CD4-positive, alpha-beta T cell treated with Interleukin-12 subunit alpha and Interleukin-12 subunit beta, for 1 hour (primary cell): ENCODE measurements around the gene IQSEC1.

Experiments used
- DNase-seq: peaks from one replicate; pipeline ENCODE4 v3.0.0-alpha.2; 2020

Gene IQSEC1

DNA sequence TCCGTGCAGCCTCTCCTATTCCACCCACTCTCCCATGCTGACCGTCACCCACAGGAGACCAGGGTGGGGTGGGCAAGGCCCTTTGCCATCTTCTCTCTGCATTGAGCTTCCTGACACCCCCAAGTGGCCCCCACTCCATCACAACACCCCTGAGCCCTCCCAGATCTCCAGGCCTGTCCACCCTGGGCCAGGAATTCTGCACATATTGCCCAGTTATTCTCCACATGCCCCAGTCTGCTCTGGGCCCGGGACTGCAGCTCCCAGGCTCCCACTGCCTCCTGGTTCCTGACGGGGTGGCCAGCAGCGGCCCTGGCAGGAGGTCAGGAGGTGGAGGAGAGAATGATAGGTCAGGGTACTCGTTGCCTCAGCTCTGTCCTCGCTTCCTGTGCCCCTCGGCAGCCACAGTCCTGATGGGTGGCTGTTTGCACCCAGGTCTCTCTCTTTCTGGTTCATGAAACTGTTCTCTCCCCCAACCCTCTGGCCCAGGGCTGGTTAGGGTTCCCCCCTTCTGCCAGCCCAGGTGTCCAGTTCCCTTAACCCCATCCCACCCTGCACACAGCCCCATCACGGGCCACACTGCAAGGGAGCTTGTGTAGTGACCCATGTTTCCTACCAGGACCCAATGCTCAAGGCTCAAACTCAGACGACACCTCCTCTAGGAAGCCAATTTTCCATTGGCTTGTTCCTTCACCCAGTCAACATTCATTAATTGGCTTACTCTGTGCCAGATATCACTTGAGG, 47.3 kb downstream of the IQSEC1 start:
- DNase-seq: no peak

DNA sequence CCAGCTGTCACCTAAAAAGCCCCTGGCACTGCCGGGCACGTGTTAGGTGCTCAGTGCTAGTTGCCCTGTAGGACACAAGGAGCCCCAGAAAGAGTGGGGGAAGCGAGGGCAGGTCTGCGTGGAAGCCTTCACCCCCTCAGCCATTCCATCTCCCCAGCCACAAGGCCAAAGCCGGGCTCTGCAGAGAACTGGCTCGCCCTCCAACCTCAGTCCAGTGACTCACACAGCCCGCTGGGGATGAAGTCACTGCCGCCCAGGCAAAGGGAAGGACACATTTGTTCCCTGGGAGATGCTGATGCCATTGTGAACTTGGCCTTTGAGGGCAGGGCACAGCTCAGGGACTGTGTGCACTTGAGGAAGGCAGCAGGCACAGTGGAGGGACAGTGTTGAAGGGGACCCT, 48.1 kb downstream of the IQSEC1 start:
- no peak for DNase-seq

GRCh38 chr3:13024765-13025065, 48.5 kb downstream of the IQSEC1 start:
- DNase-seq: no peak

DNA sequence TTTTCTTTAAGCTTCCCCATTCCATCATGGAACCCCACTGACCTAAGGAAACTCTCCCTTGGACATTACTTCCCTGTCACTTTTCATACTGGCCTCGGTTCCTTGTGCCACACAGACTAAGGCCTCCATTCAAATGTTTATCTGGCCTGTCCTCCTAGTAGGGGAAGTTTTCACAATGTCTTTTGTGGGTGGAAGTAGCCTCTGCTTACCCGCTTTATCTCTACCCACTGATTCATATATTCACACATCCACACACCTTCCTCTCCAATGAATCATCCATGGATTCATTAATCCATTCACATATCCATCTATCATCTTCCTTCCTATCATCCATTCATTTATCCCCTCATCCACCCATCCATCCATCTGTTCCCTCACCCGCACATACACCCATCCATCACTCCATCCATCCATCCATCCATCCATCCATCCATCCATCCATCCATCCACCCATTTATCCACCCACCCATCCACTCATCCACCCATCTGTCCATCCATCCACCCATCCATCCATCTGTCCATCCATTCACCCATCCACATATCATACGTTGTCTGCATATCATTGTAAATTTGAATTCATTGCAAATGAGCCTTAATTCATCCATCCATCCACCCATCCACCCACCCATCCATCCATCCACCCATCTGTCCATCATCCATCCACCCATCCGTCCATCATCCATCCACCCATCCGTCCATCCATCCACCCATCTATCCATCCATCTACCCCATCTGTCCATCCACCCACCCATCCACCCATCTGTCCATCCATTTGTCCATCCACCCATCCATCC, 49.1 kb downstream of the IQSEC1 start:
- no peak for DNase-seq

- no peak for DNase-seq
These were observed 49.8 kb downstream of the IQSEC1 start for GRCh38 chr3:13023235-13023970.

- DNase-seq: no peak
These were observed 50.6 kb downstream of the IQSEC1 start for GRCh38 chr3:13022348-13023234.

- no peak for DNase-seq
These were observed 51.8 kb downstream of the IQSEC1 start for GRCh38 chr3:13021141-13022114.

- DNase-seq: no peak
These were observed 53.0 kb downstream of the IQSEC1 start for GRCh38 chr3:13020159-13020750.

DNA sequence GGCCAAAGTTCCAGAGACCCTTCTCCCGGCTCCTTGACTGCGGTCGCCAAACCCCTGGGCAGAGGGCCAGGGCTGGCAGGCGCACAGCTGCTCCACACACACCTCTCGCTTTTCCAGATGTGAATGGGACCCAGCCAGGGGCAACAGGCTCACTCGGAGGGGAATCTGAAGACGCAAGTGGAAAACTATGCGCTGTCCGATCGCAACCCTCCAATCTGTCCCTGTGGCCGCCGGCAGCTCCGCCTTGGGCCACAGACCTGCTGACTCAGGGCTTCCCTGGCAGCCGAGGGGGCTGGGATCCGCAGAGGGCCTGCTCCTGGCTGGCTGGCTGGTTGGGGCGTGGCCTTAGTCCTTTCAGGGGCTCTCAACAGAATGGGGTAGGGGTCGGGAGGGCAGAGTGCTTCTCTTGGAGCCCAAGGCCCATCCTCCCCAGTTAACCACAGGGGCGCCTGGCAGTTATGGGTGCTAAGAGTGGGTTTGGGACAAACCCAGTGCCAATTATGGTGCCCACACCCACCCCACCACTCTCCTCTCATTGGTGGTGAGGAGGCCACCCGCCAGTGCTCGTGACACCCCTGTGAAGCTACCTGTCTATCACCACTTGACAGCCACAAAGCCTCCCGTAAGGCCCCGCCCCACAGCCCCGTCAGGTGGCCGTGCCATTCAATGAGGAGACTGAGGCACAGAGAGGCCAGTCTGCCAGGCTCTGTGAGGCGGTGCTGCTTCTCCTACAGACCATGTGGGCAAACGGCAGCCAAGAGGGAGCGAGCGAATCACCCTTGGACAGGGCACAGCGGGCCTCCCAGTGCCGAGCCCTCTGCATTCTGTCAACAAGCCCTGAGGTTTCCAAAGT, 53.8 kb downstream of the IQSEC1 start:
- DNase-seq: no peak

DNA sequence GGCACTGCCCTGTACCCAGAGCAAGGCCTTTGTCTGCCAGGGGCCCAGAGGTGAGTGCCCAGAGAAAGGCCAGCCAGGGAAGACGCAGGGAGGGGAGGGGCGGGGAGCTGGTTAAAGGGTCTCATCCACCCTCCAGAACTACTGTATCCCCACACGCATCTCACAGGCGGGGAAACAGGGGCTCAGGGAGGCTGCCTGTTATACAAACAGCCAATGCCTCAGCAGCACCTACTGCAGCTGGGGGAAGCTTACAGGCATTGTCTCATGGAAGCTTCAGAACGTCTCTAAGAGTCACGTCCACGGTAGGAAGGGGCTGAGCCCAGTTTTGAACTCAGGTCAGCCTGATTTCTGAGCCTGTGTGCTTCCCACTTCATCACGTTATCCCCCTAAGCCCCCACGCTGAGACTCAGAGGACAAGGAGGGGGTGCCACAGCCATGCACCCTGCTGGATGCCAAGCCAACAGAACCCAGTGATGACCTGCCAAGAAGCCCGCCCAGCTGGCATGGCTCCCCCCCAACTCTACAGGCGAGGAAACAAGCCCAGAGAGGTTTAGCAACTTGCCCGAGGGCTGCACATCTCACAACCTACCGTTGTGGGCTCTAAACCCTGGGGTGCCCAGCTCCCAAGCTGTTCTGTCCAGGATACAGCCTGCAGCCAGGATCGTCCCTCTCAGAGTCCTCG, 54.5 kb downstream of the IQSEC1 start:
- no peak for DNase-seq

DNA sequence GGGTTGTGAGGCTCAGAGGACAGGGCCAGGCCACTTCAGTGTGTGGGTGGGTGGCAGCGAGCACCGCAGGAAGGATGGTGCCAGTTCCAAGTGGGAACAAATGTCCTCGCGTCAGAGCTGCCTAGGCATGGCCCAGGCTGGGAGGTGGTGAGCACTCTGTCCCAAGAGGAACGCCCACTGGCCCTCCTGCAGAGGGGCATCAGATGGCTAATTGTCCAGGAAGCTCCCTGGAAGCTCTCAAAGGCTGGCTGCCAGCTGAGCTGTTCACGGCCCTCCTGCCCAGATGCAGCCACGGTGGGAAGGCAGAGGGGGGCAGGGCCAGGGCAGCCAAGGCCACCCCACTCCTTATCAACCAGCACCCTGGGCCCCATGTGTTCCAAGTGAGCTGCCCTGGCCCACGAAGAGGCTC, 55.2 kb downstream of the IQSEC1 start:
- DNase-seq: no peak

- no peak for DNase-seq
These were observed 55.7 kb downstream of the IQSEC1 start for GRCh38 chr3:13017361-13018042.

DNA sequence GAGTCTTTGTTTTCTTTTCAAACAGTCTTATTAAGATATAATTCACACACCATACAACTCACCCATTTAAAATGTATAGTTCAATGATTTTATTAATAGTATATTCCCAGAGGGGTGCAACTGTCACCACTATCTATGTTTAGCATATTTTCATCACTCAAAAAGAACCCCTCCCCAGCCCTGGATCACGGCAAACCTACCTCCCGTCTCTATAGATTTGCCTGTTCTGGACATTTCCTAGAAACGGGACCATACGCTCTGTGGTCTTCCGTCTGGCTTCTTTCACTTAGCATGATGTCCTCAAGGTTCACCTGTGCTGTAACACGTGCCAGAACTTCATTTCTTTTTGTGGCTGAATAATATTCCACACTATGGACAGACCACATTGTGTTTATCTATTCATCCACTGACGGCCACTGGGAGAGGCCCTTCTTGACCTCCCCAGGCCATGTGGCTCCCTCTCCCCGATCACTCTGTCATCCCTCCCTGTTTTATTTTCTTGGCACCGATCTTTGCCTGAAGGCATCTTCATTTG, 56.4 kb downstream of the IQSEC1 start:
- DNase-seq: no peak

- DNase-seq: peak; percentile 71
These were observed 57.0 kb downstream of the IQSEC1 start for GRCh38 chr3:13016083-13016720.

DNA sequence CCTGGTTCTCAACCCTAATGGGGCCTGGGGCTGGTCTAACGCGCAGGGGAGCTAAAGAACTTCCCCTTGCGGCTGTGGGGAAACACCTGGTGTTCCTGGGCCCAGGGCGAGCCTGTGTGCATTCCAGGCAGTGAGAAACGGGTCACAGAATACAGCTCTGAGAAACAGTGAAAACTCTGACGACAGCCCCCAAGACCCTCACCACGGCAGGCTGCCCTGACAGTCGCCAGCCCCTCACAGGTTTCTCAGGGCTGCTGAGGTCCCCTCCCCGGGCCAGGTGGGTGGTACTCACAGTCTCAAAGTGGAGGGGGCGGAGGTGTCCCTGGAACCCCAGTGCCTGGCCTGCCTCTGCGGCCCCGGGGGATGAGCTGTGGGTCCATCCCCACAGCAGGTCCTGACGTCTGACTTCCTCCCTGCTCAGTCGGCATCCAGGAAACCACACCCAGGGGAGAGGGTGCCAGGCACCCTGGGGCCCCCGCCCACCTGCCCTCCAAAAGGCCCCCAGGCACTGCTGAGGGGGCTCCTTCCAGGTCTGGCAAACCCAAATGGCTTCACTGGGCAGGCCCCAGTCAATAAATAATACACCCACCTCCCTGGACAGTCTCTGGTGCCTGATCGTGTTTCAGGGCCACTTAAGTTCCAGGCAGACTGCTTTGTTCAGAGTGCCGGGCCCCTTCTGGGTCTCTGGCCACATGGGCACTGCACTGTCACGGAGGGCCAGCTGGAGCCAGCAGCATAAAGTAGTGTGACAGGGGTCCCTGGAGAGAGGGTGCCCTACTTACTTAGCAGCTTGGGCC, 57.7 kb downstream of the IQSEC1 start:
- DNase-seq: peak; percentile 80

GRCh38 chr3:13014755-13015285, 58.4 kb downstream of the IQSEC1 start:
- DNase-seq: no peak
